Measurements from ENCODE around the gene ELL2.

DNA sequence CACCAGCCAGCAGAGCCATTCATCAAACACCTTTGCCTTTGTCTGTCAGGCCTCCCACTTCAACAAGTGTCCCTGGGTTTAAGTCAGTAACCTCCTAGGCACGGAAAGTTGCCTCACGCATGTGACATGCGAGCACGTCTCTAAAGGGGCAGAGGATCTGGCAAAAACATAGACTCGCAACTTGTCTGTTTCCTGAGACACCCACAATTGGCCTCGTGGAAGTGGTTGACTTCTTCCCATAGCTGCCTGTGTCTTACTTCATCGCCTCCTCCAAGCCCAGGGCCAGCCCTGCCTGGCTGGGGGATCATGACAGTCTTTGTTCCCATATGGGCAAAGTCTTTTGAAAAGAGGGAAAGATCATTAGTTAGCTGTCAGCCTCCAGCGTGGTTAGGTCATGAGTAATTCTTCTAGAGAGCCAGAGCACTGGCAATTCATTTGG, 103.6 kb downstream of the ELL2 start:
- TF ChIP-seq, protein P1, sequence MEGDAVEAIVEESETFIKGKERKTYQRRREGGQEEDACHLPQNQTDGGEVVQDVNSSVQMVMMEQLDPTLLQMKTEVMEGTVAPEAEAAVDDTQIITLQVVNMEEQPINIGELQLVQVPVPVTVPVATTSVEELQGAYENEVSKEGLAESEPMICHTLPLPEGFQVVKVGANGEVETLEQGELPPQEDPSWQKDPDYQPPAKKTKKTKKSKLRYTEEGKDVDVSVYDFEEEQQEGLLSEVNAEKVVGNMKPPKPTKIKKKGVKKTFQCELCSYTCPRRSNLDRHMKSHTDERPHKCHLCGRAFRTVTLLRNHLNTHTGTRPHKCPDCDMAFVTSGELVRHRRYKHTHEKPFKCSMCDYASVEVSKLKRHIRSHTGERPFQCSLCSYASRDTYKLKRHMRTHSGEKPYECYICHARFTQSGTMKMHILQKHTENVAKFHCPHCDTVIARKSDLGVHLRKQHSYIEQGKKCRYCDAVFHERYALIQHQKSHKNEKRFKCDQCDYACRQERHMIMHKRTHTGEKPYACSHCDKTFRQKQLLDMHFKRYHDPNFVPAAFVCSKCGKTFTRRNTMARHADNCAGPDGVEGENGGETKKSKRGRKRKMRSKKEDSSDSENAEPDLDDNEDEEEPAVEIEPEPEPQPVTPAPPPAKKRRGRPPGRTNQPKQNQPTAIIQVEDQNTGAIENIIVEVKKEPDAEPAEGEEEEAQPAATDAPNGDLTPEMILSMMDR (IDR thresholded peaks at IDR 0.05) = no peak
- no peak for TF ChIP-seq ZFX (IDR thresholded peaks at IDR 0.05; ENCODE audit: borderline replicate concordance)

Measured in 22Rv1 (cell line).